Measurements from ENCODE around the gene GDF11. TPM values are rescaled to one million over a fixed set of nuclear protein-coding genes. Genes with fewer than 3 reads are reported as not detected.

Gene GDF11
- total RNA-seq, 6 experiments from 2014 or later: 15.8 to 25.9 (median 16.9) TPM

GRCh38 chr12:55723516-55724225 lies 19.3 kb upstream of the GDF11 start:
- DNase-seq: no peak
- Mint-ChIP-seq H3K36me3 (ENCODE audit: low read depth) (peaks cover 43% of the 10 kb centered on the region), H3K27ac (peak overlapping the region; percentile 67), H3K27me3 (ENCODE audit: insufficient read depth) (peaks cover 15% of the 10 kb centered on the region), H3K4me1 (ENCODE audit: low read depth) (peaks cover 81% of the 10 kb centered on the region), H3K9me3 (no peaks in the 10 kb centered on the region), H3K4me3 (no peak overlapping the region)
- TF ChIP-seq, protein P1, sequence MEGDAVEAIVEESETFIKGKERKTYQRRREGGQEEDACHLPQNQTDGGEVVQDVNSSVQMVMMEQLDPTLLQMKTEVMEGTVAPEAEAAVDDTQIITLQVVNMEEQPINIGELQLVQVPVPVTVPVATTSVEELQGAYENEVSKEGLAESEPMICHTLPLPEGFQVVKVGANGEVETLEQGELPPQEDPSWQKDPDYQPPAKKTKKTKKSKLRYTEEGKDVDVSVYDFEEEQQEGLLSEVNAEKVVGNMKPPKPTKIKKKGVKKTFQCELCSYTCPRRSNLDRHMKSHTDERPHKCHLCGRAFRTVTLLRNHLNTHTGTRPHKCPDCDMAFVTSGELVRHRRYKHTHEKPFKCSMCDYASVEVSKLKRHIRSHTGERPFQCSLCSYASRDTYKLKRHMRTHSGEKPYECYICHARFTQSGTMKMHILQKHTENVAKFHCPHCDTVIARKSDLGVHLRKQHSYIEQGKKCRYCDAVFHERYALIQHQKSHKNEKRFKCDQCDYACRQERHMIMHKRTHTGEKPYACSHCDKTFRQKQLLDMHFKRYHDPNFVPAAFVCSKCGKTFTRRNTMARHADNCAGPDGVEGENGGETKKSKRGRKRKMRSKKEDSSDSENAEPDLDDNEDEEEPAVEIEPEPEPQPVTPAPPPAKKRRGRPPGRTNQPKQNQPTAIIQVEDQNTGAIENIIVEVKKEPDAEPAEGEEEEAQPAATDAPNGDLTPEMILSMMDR (IDR thresholded peaks at IDR 0.05): no peak

DNA sequence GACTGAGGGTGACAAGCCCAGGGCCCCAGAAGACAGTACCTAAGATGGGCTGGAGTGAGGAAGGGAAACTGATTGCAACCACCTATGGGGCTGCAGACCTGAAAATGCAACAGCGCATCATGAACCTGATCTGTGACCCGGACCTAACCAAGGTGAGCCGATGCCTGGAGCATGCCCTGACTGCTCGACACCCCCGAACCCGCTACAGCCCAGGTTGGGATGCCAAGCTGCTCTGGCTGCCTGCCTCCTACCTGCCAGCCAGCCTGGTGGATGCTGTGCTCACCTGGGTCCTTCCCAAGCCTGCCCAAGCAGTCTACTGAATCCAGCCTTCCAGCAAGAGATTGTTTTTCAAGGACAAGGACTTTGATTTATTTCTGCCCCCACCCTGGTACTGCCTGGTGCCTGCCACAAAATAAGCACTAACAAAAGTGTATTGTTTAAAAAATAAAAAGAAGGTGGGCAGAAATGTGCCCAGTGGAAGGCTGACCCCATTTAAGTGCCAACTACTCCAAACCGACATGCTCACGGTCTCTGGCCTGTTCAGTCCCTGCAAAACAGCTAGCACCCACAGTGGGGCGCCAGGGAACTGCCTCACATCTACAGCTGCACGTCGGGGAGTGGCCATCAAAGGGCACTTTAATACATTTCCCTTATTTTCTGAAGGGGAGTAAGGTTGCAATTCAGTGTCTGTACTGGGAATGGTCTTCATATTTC lies 18.5 kb upstream of the GDF11 start:
- H3K27ac Mint-ChIP-seq: peak overlapping the region; percentile 67
- no peaks in the 10 kb centered on the region for H3K9me3 Mint-ChIP-seq
- peaks cover 15% of the 10 kb centered on the region for H3K27me3 Mint-ChIP-seq (ENCODE audit: insufficient read depth)
- DNase-seq: peak; percentile 57
- peaks cover 74% of the 10 kb centered on the region for H3K4me1 Mint-ChIP-seq (ENCODE audit: low read depth)
- TF ChIP-seq, protein P1 (IDR thresholded peaks at IDR 0.05): peak; percentile 73
- H3K4me3 Mint-ChIP-seq: peak overlapping the region; percentile 20
- H3K36me3 Mint-ChIP-seq (ENCODE audit: low read depth): peaks cover 43% of the 10 kb centered on the region

DNA sequence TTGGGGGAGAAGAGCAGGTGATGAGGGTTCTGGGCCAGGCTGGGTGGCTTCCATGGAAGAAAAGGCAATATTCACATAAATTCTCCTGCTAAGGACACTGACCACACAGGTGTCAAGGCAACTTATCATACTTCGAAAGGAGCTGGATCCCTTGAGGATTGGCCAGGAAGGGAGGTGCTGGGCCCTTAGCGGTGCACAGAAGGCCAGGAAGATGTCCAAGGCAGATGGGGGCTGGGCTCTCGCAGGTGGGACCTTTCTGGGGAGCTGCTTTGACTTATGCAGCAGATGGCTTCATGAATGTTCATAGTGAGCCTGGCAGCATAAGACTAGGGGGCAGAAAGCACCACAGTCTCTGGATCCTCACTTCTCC lies 18.0 kb upstream of the GDF11 start:
- Mint-ChIP-seq H3K4me3 (peak overlapping the region; percentile 20), H3K4me1 (ENCODE audit: low read depth) (peaks cover 74% of the 10 kb centered on the region), H3K9me3 (no peaks in the 10 kb centered on the region)

DNA sequence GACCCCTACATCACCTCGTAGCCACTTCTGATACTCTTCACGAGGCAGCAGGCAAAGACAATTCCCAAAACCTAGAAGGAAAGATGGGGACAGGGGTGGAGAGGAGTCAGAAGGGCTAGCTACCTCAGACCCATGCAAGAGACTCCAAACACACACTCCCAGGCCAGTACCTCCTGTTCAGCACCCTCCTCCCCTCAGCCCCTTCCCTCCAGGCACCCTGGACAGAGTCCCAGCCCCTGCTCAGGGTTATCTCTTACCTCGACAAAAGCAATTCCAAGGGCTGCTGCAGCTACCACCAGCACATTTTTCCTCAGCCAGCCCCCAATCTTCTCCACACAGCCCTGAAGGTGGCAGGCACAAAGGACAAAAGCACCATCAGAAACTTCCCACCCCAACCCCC lies 17.4 kb upstream of the GDF11 start:
- H3K4me1 Mint-ChIP-seq (ENCODE audit: low read depth): peaks cover 74% of the 10 kb centered on the region
- H3K27me3 Mint-ChIP-seq (ENCODE audit: insufficient read depth): peaks cover 15% of the 10 kb centered on the region
- peaks cover 43% of the 10 kb centered on the region for H3K36me3 Mint-ChIP-seq (ENCODE audit: low read depth)
- TF ChIP-seq, protein P1 (IDR thresholded peaks at IDR 0.05): no peak
- no peaks in the 10 kb centered on the region for H3K9me3 Mint-ChIP-seq
- H3K4me3 Mint-ChIP-seq: peak overlapping the region; percentile 93
- H3K27ac Mint-ChIP-seq: peak overlapping the region; percentile 69
- no peak for DNase-seq

More for the DNA sequence above, 18.0 kb upstream of the GDF11 start:
- Mint-ChIP-seq H3K27me3 (ENCODE audit: insufficient read depth) (peaks cover 14% of the 10 kb centered on the region), H3K27ac (peak overlapping the region; percentile 67), H3K36me3 (ENCODE audit: low read depth) (peaks cover 43% of the 10 kb centered on the region)
- DNase-seq: no peak
- TF ChIP-seq, protein P1 (IDR thresholded peaks at IDR 0.05): peak; percentile 40; the same call in 1 of the 2 replicates

GRCh38 chr12:55726971-55727370 lies 16.0 kb upstream of the GDF11 start:
- H3K4me1 Mint-ChIP-seq (ENCODE audit: low read depth): peaks cover 65% of the 10 kb centered on the region

More at GRCh38 chr12:55726971-55727370, 16.0 kb upstream of the GDF11 start:
- Mint-ChIP-seq H3K27ac (peak overlapping the region; percentile 90), H3K9me3 (no peaks in the 10 kb centered on the region), H3K27me3 (ENCODE audit: insufficient read depth) (peaks cover 11% of the 10 kb centered on the region), H3K36me3 (ENCODE audit: low read depth) (peaks cover 43% of the 10 kb centered on the region), H3K4me3 (peak overlapping the region; percentile 93)
- no peak for DNase-seq
- TF ChIP-seq, protein P1 (IDR thresholded peaks at IDR 0.05): no peak

Measured in HFFc6 (cell line).